Pulmonary artery endothelial cell (primary cell): Measurements from ENCODE around the gene NAV2. TPM values are rescaled to one million over a fixed set of nuclear protein-coding genes. Genes with fewer than 3 reads are reported as not detected.
A peak's percentile ranks its signal among the peaks of the same experiment; 100 is the strongest.

Source experiments
- DNase-seq: peaks from one replicate; pipeline ENCODE4 v3.0.0-alpha.2; 2011; ENCODE audit warnings: low read depth, low spot score
- total RNA-seq: library from RNA; depleted of rRNA; stranded (reverse); fragments of >200 nt; gene quantifications from 2 replicates; pipeline ENCODE4 v1.2.3, GENCODE V29; 2014

The NAV2 gene
- total RNA-seq, 1 donor from 2014 or later, result 9.5 TPM

DNA sequence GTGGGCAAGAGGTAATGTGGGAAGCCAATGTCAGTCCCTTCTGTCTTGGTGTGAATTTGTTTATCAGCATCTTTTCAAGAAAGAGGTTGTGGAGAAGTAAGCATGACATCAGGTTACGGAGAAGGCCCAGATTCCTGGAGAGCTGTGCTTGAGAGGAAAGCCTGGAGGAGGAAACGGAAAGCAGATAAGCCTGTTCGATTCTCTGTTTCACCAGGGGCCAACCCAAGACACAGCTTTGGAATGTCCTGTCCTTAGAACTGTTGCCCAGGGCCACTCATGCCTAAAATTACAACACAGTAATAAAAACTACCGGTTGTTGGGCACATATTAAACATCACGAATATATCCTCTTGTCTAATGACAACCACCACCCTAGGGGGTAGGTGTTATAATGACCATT, 148.5 kb downstream of the NAV2 start:
- DNase-seq, result peak; percentile 93

- DNase-seq, result no peak
These were observed 149.5 kb downstream of the NAV2 start for GRCh38 chr11:19862091-19862490.

GRCh38 chr11:19864141-19865140, 151.8 kb downstream of the NAV2 start:
- peak; percentile 80 for DNase-seq

GRCh38 chr11:19866037-19866436, 153.4 kb downstream of the NAV2 start:
- no peak for DNase-seq

- DNase-seq, result no peak
These were observed 153.9 kb downstream of the NAV2 start for GRCh38 chr11:19866521-19866920.

DNA sequence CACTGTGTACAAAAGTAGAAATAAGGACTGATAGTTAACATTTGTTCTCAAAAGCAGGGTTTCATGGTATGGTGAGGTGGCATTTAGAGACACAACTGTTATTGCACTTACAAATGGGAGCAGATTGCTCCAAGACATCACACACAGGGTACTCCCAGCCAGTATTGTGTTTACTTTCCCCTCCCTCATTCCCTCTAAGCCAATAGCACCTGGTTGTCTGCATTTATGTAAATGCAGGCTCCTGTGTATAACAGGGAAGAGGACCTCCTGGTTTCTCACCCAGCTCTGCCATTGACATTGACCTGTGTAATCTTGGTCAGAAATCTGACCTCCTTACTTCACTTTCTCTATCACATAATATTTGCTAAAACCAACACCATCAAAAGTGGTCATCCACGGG, 154.4 kb downstream of the NAV2 start:
- no peak for DNase-seq

- no peak for DNase-seq
These were observed 155.7 kb downstream of the NAV2 start for GRCh38 chr11:19868281-19868821.

GRCh38 chr11:19868871-19869270, 156.2 kb downstream of the NAV2 start:
- no peak for DNase-seq

DNA sequence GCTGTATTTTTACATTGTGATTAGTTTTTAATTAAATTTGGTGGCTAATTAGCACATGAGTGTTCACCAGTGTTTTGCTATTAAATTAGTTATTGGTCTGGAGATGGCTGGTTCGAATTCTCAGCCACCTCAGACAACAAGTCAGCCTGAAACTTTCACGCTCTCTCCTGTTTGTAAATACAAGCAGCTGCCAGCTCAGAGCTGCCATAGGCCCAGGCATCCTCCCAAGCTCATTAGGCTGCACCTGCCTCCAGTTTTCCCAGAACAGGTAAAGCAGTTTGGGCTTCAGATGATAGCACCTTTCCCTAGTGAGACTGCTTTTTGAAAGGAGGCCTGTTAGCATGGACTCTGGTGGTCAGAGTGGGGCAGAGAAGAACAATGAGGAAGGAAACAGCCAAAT, 156.8 kb downstream of the NAV2 start:
- DNase-seq, result no peak

- no peak for DNase-seq
These were observed 157.4 kb downstream of the NAV2 start for GRCh38 chr11:19869946-19870589.

GRCh38 chr11:19871531-19871930, 158.9 kb downstream of the NAV2 start:
- DNase-seq, result no peak

DNA sequence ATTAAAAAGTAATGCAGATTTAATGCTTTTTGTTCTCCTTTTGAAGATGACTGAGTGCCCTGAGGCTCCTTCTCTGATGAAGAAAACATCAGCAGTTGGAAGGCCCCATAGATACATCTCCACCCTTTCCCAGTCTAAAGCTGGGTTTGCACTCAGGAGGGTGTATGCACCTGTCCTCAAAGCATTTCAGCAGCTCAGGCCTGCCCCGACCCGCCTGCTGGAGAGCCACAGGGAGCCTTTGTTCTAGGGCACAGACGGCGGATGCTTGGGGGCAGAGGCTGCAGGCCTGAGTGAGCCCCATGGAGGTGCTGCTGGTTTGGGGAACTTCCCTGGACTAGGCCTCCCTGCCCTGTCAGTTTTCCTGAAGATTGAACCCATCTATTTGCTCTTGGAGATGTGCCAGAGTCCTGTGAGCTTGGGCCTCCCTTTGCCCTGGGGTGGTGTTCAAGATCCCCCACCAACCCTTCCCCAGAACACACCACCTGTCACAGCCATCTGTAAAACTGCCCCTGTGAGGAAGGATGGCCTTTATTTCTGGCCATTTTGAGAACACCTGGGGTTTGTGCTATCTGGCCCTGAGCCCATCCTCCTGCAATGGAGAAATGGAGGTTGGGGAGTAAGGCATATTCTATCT, 160.0 kb downstream of the NAV2 start:
- DNase-seq, result no peak

- no peak for DNase-seq
These were observed 161.1 kb downstream of the NAV2 start for GRCh38 chr11:19873730-19874129.

DNA sequence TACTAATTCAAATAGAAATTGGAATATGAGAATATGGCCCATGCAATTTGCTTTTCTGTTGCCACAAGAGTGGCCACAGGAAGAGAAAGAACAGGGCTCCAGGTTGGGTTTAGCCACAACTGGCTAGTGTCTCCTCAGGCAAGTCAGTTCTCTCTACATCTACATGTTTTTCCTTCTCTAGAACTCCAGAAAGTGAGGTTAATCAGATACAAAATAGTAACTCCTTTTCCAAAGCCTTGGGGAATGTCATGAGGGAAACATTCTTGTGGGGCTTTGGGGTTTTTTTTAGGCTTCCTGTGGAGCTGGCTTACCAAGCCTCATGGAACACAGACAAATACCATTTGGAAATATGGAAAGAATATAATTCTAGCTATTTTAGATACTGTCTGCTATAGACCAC, 161.6 kb downstream of the NAV2 start:
- DNase-seq, result no peak

DNA sequence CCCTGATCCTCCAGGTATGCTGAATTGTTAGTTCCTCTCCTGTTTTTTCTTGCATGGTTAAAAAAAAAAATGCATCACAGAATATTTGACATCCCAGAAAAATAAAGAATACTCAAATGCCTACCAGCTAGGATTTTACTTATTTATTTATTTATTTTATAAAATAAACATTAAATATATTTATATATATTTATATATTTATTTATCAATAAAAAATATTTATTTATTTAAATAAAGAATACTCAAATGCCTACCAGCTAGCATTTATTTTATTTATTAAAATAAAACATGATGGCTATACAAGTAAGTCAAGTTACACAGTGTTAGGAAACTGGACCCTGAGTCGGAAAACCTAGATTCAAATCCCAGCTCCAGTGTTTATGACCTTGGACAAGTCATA, 164.1 kb downstream of the NAV2 start:
- DNase-seq, result no peak

DNA sequence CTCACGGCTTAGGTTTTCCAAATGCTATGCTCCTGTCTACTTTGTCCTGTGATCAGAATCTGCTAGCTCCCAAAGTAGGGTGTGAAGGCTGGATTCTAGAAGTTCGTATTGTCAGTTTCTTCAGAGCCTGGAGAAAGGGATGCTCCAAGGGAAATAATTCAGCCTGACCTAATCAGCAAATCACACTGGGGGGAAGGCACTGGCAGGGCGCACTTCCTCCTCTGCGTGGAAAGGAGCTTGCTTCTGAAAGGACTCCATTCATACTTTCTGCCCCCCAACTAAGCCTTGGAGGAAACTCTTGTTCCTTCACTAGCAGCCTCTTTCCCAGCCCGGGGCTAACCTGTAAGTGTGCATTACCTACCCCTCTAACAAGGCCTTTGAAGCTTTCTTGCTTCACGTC, 165.9 kb downstream of the NAV2 start:
- no peak for DNase-seq

- DNase-seq, result no peak
These were observed 166.9 kb downstream of the NAV2 start for GRCh38 chr11:19879307-19880087.

- no peak for DNase-seq
These were observed 167.4 kb downstream of the NAV2 start for GRCh38 chr11:19880088-19880345.

DNA sequence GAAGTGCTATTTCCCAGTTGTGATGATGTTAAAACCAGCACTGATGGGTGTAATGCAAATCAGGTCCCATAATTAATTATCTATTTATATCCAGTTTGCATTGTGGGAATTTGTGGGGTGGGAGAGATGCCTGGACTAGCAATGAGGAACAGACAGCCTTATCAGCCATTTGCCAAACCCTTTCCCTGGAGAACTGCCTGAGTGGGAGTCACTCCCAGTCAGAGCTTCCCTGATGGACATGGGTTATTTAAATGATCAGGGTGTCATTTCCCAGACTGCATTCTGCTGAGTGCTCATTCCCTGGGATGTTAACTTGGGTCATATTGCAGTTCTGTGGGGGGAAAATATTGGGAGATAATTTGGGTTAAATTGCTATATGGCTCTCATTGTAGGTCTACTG, 168.5 kb downstream of the NAV2 start:
- DNase-seq, result no peak

DNA sequence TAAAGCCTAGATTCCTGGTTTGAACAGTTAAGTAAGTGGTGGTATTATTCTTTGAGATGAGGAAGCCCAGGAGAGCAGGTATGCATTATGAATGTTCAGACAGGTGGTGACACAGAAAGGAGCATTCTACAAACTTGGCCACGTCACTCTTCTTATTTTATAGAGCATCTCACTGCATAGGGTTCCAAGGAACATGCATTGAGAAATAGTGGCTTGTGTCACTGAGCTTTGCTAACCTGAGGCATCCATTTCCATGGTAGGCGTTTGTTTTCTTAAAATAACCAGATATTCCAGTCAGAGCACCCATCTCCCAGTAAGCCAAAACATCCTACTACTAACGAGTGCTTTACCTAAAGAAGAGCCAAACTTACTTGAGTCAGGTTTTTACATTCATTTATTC, 169.7 kb downstream of the NAV2 start:
- no peak for DNase-seq

DNA sequence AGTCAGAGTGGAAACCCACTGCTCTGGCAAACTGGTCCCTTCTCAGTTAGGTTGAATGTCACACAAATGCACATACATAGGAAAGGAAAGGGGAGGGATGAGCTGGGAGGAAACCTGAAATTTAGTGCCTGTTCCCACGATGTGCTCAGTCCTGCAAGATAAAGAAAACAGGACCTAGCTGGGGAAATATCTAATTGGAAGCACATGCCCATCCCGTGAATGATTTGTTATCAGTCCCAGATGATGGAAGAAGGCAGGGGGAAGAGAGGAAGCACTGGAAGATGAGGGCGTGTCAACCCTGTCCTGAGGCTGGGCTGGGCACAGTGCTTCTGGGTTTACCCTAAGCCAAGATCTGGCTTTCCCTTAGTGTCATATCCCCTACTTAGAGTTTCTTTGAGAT, 173.9 kb downstream of the NAV2 start:
- no peak for DNase-seq
